Brain microvascular endothelial cell (primary cell): ENCODE measurements around the gene SELENOH.

Experiments used
- DNase-seq: peaks from one replicate; pipeline ENCODE4 v3.0.0-alpha.2; 2020
- H3K27ac ChIP-seq: fragments of 250-450 bp; sonication (Bioruptor Pico); 2 replicates; pipeline ENCODE4 v1.5.1; 2020; ENCODE audit warnings: mild to moderate bottlenecking, moderate library complexity
- H3K27me3 ChIP-seq: fragments of 250-450 bp; sonication (Bioruptor Pico); replicated peaks from 2 replicates; pipeline ENCODE4 v1.5.1; 2020; ENCODE audit warnings: mild to moderate bottlenecking
- H3K36me3 ChIP-seq: fragments of 250-450 bp; sonication (Bioruptor Pico); replicated peaks from 2 replicates; pipeline ENCODE4 v1.5.1; 2020; ENCODE audit warnings: mild to moderate bottlenecking
- H3K4me3 ChIP-seq: 2 replicates; pipeline ENCODE4 v1.5.1; 2011; ENCODE audit warnings: low read depth, mild to moderate bottlenecking, control low read depth, low read length, moderate library complexity
- CTCF ChIP-seq: IDR thresholded peaks from 2 replicates; pipeline ENCODE4 v1.5.1; 2011; ENCODE audit warnings: low read depth, mild to moderate bottlenecking, moderate library complexity, low read length, control low read depth, inconsistent platforms; ENCODE audit errors: missing control alignments
- in situ Hi-C: cut with HindIII; loops from 2 replicates; pipeline ENCODE4 v1.10.0; 2017; ENCODE audit warnings: low sequenced_read_pairs, low pct_ligation_motif_present

The SELENOH gene

GRCh38 chr11:57763568-57763967 lies 22.3 kb downstream of the SELENOH start:
- Histone ChIP-seq H3K4me3 (peak overlapping the region; percentile 72), H3K36me3 (no peaks in the 10 kb centered on the region), H3K27ac (peak overlapping the region; percentile 86), H3K27me3 (no peaks in the 10 kb centered on the region)
- DNase-seq, result peak; percentile 45
- TF ChIP-seq CTCF, result peak; percentile 60
- in situ Hi-C loops, result no loop called here

DNA sequence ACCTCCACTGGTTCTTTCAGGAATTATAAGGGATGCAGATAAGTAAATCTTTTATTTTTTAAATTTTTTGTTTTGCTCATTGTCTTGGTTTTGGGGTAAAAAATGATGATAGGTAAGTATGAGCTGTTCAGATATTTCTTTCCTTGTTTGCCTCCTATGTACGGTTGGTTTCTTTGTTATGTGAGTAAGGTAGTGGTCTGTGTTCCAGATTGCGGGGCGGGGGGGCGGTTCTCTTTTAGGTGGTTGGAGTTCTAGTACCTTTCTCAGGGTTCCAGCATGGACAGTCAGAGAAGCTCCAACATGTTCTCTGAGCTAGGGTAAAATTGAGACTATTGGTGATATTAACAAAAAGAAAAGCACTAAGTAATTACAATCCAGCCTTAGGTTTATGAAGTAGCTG lies 22.7 kb downstream of the SELENOH start:
- TF ChIP-seq CTCF, result no peak
- H3K27ac ChIP-seq, result peak overlapping the region; percentile 3
- DNase-seq, result no peak
- H3K27me3 ChIP-seq, result no peaks in the 10 kb centered on the region
- H3K4me3 ChIP-seq, result peak overlapping the region; percentile 72
- in situ Hi-C loops, result no loop called here
- H3K36me3 ChIP-seq, result no peaks in the 10 kb centered on the region

DNA sequence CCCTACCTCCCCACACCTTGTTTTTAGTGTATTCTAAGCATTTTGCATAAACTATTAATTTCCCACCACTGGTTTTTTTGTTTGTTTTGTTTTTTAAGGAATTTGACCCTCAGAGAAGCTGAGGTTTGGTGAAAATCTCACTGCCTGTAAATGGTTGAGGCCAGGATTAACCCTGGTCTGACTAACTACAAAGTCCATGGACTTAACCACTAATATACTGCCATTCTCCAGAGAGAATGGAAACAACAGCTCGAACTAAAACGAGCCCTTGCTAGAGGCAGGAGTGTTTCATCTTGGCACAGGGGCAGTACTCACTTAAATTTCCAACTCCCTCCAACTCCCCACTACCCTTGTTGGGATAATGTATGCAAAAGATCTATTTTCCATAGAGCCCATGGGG lies 23.3 kb downstream of the SELENOH start:
- Histone ChIP-seq H3K4me3 (peak overlapping the region; percentile 72), H3K27ac (no peak overlapping the region), H3K27me3 (no peaks in the 10 kb centered on the region), H3K36me3 (no peaks in the 10 kb centered on the region)
- TF ChIP-seq CTCF, result no peak
- no peak for DNase-seq
- in situ Hi-C loops, result no loop called here

- no peak overlapping the region for H3K27ac ChIP-seq
- H3K4me3 ChIP-seq, result peak overlapping the region; percentile 72
- in situ Hi-C loops, result no loop called here
- TF ChIP-seq CTCF, result no peak
- H3K36me3 ChIP-seq, result no peaks in the 10 kb centered on the region
- DNase-seq, result no peak
- no peaks in the 10 kb centered on the region for H3K27me3 ChIP-seq
Measured at GRCh38 chr11:57764972-57765371, 23.7 kb downstream of the SELENOH start.

- TF ChIP-seq CTCF, result no peak
- in situ Hi-C loops, result no loop called here
- Histone ChIP-seq H3K36me3 (no peaks in the 10 kb centered on the region), H3K27ac (no peak overlapping the region), H3K4me3 (no peak overlapping the region), H3K27me3 (no peaks in the 10 kb centered on the region)
- no peak for DNase-seq
Measured at GRCh38 chr11:57770793-57771192, 29.5 kb downstream of the SELENOH start.

DNA sequence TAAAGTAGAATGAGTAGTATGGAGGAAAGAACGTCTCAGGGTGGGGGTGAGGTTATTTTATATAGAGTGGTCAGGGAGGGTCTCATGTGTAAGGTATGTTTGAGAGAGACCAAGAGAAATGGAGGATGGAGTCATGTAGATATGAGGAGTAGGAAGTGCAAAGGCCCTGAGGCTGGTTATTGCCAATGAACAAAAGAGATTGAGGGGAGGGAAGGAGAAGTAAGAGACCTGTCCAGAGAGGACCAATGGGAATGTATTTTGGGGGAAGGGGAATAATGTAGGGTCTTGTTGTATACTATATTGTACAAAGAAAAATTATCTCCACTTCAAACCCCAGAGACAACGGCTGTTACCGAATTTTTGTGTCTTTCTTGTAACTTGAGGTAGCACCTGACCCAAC lies 30.1 kb downstream of the SELENOH start:
- in situ Hi-C loops, result no loop called here
- no peaks in the 10 kb centered on the region for H3K27me3 ChIP-seq
- DNase-seq, result no peak
- no peak for TF ChIP-seq CTCF
- no peak overlapping the region for H3K27ac ChIP-seq
- no peak overlapping the region for H3K4me3 ChIP-seq
- H3K36me3 ChIP-seq, result no peaks in the 10 kb centered on the region
